ENCODE results near the gene KDM4B. TPM values are rescaled to one million over a fixed set of nuclear protein-coding genes. Genes with fewer than 3 reads are reported as not detected.

KDM4B gene
- total RNA-seq, 1 experiment from 2014 or later = 35.9 TPM

DNA sequence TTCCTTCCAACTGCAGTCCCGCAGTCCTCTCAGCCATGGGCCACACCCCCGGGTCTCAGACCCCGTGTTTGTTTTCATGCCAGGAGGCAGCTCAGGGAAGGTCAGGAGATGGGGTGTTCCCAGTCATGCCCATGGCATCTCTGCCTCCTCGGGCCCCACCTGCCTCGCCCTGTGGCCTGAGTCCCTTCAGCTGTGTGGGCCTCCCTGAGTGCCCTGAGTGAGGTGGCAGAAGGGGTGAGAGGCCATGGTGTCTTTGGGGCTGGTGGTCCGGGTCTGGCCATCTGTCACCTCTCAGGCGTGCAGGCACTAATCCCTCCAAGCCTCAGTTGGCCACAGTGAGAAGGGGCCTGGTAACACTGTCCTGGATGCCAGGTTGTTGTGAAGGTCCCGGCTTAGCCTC is 10.9 kb upstream of the KDM4B start:
- Histone ChIP-seq H4K20me1 (ENCODE audit: insufficient read depth) (no peaks in the 10 kb centered on the region), H3K79me2 (ENCODE audit: insufficient read depth, low read length) (peaks cover 4% of the 10 kb centered on the region; the same call in 1 of the 2 replicates), H3K9me2 (ENCODE audit: insufficient read depth) (no peaks in the 10 kb centered on the region), H3K9ac (ENCODE audit: low read length) (no peak overlapping the region), H3K4me1 (ENCODE audit: control insufficient read depth in 1 of 2, insufficient read depth in 2 of 2, low read length in 2 of 2) (no peaks in the 10 kb centered on the region), H3K27me3 (ENCODE audit: insufficient read depth, low read length) (no peaks in the 10 kb centered on the region), H3K27ac (ENCODE audit: low read depth, low read length) (no peak overlapping the region; the same call in 1 of the 2 replicates), H3K4me2 (ENCODE audit: low read length) (no peak overlapping the region), H2AFZ (ENCODE audit: low read depth, low read length, poor library complexity, severe bottlenecking) (no peak overlapping the region), H3K9me3 (ENCODE audit: control insufficient read depth in 1 of 2, insufficient read depth in 1 of 2, low read depth in 1 of 2, low read length in 2 of 2) (no peaks in the 10 kb centered on the region), H3K4me3 (replicated peaks in 1 of 2; ENCODE audit: low read depth in 1 of 2, low read length in 2 of 2) (no peak overlapping the region), H3K36me3 (ENCODE audit: control insufficient read depth in 1 of 2, insufficient read depth in 2 of 2, low read length in 2 of 2) (peaks cover 27 to 48% of the 10 kb centered on the region in 2 experiments; a peak in 3 of 4 replicates)
- ChIA-PET RAD21 (ENCODE audit: low non-redundant PET in 1 of 2, low total read pairs in 2 of 2, uncharacterized antibody in 2 of 2, unreplicated experiment in 2 of 2) (no interaction called here), POLR2A (no interaction called here), CTCF (no interaction called here)
- DNase-seq (ENCODE audit: low read depth, low spot score) (no peak), ATAC-seq (no peak)
- intact Hi-C loops (cut with micrococcal nuclease) = no loop called here
- BruUV-seq (replicated peaks) = no TSS peak
- TF ChIP-seq SP1 (IDR thresholded peaks at IDR 0.05; ENCODE audit: low read depth) = no peak
- no peak for TF ChIP-seq CBX3 (IDR thresholded peaks at IDR 0.05; ENCODE audit: low read depth)
- no peak for TF ChIP-seq POLR2A (IDR thresholded peaks at IDR 0.05; ENCODE audit: borderline replicate concordance, extremely low read depth, insufficient read depth, insufficient read length)
- TF ChIP-seq ELF1 (IDR thresholded peaks at IDR 0.05; ENCODE audit: borderline replicate concordance, low read depth) = no peak
- TF ChIP-seq FOSL1 (IDR thresholded peaks at IDR 0.05; ENCODE audit: low read depth) = no peak
- no peak for TF ChIP-seq ZFX (IDR thresholded peaks at IDR 0.05)

DNA sequence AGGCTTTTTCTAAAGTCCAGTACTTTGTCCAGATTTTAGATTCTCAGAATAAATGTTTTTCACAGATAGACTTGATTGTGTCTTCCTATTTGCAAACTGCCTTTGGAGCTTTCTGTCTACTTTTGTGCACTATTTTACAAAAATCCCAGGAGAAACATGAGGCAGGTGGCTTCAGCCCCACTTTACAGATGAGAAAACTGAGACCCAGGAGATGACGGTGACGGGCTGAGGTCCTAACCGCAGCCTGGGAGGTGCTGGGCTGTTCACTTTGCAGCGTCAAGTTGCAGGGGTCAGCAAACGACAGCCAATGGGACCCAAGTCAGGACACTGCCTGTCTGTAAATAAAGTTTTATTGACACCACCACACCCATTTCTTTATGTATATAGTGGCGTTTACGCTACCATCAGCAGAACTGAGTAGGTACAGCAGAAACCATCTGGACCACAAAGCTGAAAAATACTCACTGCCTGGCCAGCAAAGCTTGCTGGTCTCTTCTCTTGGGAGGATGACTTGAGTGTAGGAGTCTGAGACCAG is 6.8 kb upstream of the KDM4B start:
- H3K4me1 ChIP-seq (ENCODE audit: control insufficient read depth in 1 of 2, insufficient read depth in 2 of 2, low read length in 2 of 2) = peaks cover 0 to 8% of the 10 kb centered on the region in 2 experiments; a peak in 2 of 4 replicates
- ChIA-PET RAD21 (ENCODE audit: low non-redundant PET in 1 of 2, low total read pairs in 2 of 2, uncharacterized antibody in 2 of 2, unreplicated experiment in 2 of 2) (no interaction called here), CTCF (interaction anchor here (0.6 kb wide), 1 partner anchor 51 kb away, joined by 3 read pairs; no protein-coding TSS in a partner anchor), POLR2A (no interaction called here)
- no peak overlapping the region for H3K9ac ChIP-seq (ENCODE audit: low read length)
- ATAC-seq = no peak
- peaks cover 7 to 26% of the 10 kb centered on the region in 2 experiments; a peak in 3 of 4 replicates for H3K36me3 ChIP-seq (ENCODE audit: control insufficient read depth in 1 of 2, insufficient read depth in 2 of 2, low read length in 2 of 2)
- no peak overlapping the region for H3K4me2 ChIP-seq (ENCODE audit: low read length)
- intact Hi-C loops (cut with micrococcal nuclease) = no loop called here
- no TSS peak for BruUV-seq (replicated peaks)
- DNase-seq (ENCODE audit: low read depth, low spot score) = no peak
- TF ChIP-seq SP1 (IDR thresholded peaks at IDR 0.05; ENCODE audit: low read depth) (no peak), YY1 (IDR thresholded peaks at IDR 0.05; ENCODE audit: extremely low read depth, insufficient replicate concordance, low read depth, low read length) (no peak), EZH2phosphoT487 (IDR thresholded peaks at IDR 0.05; ENCODE audit: borderline replicate concordance) (no peak)
- TF ChIP-seq, protein P1, sequence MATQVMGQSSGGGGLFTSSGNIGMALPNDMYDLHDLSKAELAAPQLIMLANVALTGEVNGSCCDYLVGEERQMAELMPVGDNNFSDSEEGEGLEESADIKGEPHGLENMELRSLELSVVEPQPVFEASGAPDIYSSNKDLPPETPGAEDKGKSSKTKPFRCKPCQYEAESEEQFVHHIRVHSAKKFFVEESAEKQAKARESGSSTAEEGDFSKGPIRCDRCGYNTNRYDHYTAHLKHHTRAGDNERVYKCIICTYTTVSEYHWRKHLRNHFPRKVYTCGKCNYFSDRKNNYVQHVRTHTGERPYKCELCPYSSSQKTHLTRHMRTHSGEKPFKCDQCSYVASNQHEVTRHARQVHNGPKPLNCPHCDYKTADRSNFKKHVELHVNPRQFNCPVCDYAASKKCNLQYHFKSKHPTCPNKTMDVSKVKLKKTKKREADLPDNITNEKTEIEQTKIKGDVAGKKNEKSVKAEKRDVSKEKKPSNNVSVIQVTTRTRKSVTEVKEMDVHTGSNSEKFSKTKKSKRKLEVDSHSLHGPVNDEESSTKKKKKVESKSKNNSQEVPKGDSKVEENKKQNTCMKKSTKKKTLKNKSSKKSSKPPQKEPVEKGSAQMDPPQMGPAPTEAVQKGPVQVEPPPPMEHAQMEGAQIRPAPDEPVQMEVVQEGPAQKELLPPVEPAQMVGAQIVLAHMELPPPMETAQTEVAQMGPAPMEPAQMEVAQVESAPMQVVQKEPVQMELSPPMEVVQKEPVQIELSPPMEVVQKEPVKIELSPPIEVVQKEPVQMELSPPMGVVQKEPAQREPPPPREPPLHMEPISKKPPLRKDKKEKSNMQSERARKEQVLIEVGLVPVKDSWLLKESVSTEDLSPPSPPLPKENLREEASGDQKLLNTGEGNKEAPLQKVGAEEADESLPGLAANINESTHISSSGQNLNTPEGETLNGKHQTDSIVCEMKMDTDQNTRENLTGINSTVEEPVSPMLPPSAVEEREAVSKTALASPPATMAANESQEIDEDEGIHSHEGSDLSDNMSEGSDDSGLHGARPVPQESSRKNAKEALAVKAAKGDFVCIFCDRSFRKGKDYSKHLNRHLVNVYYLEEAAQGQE (IDR thresholded peaks at IDR 0.05; ENCODE audit: low read depth) = no peak
- H3K9me2 ChIP-seq (ENCODE audit: insufficient read depth) = no peaks in the 10 kb centered on the region
- H3K79me2 ChIP-seq (ENCODE audit: insufficient read depth, low read length) = no peaks in the 10 kb centered on the region
- H3K4me3 ChIP-seq (replicated peaks in 1 of 2; ENCODE audit: low read depth in 1 of 2, low read length in 2 of 2) = no peak overlapping the region
- no peaks in the 10 kb centered on the region for H4K20me1 ChIP-seq (ENCODE audit: insufficient read depth)
- H2AFZ ChIP-seq (ENCODE audit: low read depth, low read length, poor library complexity, severe bottlenecking) = no peak overlapping the region
- H3K9me3 ChIP-seq (ENCODE audit: control insufficient read depth in 1 of 2, insufficient read depth in 1 of 2, low read depth in 1 of 2, low read length in 2 of 2) = no peaks in the 10 kb centered on the region
- H3K27ac ChIP-seq (ENCODE audit: low read depth, low read length) = no peak overlapping the region
- H3K27me3 ChIP-seq (ENCODE audit: insufficient read depth, low read length) = no peaks in the 10 kb centered on the region

All from HCT116 (cell line).